Esophagus mucosa (tissue), 1 donor: ENCODE measurements around the gene MAP1LC3B. TPM values are rescaled to one million over a fixed set of nuclear protein-coding genes. Genes with fewer than 3 reads are reported as not detected.
A peak's percentile ranks its signal among the peaks of the same experiment; 100 is the strongest.
"Not testable (repeated sequence)": the region's sequence is repeated elsewhere in the genome, so short reads cannot be mapped to it uniquely, and the experiment has no call there.

ENCODE experiments used
- ATAC-seq: fragments of 200-7000 bp; cut with Tn5 transposase; one replicate; pipeline ENCODE4 v1.9.1; 2020
- total RNA-seq: library from RNA; stranded (reverse); gene quantifications from one replicate; pipeline ENCODE4 v1.2.4, GENCODE V29; 2023
- donor health status: DM: yes; HTN: yes; CAD: no.

Gene MAP1LC3B
- total RNA-seq, 1 donor from 2014 or later = 29.8 TPM

DNA sequence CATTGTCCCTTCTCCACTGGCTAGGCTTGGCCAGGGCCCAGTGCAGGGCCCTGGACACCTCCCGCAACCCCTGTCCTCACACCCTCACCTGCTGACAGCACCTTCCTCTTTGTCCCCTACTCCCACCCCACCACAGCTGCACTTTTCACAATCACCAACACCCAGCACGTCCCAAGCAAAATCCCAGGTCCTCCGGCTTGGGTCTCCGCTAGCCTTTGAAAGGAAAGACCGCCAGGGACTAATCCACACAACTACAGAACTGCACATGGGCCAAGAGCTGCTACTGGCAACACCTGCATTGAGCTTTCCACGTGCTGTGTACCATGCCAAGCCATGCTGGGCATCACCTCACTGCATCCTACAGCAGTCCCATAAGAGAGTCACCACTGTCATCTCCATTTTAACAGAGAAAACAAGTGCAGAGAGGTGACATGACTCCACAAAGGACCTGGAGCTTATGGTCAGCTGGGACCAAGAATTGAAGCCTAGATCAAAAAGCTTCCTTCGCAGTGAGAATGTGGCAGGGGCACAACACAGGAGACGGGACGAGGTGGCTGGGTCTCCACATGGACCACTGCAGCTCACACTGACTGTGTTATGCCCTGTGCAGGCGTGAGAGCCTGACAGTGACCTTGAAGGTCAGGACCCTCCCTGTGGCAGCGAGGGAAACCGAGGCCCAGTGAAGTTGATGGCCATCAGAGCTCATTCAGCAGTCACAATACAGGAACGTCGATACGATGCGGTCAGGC lies 31.1 kb upstream of the MAP1LC3B start:
- ATAC-seq = peak; percentile 11

DNA sequence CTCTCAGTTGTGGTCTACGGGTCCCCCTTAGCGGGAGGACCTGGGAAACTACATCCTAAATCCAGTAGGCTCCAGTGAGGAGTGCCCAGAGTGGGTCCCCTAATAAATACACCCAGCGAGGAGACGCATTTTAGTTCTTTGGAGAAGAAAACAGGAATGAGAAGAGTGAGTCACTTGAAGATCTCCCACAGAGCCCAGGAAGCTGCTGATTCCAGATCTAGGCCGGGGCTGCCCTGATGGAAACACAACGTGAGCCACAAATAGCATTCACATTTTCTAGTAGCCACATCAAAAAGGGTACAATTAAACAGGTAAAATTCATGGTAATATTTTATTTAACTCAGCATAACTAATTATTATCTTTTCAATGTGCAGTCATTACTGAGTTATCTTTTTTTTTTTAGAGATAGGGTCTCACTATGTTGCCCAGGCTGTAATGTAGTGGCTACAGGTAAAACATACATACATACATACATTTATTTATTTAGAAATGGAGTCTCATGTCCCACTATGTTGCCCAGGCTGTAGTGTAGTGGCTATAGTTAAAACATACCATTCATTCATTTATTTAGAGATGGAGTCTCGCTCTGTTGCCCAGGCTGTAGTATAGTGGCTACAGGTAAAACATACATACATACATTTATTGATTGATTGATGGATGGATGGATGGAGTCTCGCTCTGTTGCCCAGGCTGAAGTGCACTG lies 30.1 kb upstream of the MAP1LC3B start:
- no peak for ATAC-seq

DNA sequence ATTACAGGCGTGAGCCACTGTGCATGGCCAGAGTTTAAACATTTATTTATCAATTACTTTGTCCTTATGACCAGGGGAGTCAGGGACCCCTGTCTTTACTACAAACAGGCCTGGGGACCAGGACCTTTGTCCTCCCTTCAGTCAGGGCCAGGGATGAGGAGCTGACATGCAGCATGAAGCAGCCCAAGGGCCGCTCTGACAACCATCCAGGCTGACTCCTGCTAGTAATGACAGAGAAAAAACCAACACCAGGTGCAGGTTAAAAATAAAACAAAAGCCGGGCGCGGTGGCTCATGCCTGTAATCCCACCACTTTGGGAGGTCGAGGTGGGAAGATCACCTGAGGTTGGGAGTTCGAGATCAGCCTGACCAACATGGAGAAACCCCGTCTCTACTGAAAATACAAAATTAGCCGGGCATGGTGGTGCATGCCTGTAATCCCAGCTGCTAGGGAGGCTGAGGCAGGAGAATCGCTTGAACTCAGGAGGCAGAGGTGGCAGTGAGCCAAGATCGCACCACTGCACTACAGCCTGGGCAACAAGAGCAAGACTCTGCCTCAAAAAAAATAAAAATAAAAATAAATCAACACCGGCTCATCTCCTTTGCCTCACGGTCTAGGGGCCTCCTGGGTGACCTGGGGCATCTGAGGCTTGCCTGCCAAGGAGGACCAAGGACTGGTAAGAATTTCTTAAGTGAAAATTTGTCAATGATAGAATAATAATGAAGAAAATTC lies 29.1 kb upstream of the MAP1LC3B start:
- ATAC-seq = not testable (repeated sequence)

DNA sequence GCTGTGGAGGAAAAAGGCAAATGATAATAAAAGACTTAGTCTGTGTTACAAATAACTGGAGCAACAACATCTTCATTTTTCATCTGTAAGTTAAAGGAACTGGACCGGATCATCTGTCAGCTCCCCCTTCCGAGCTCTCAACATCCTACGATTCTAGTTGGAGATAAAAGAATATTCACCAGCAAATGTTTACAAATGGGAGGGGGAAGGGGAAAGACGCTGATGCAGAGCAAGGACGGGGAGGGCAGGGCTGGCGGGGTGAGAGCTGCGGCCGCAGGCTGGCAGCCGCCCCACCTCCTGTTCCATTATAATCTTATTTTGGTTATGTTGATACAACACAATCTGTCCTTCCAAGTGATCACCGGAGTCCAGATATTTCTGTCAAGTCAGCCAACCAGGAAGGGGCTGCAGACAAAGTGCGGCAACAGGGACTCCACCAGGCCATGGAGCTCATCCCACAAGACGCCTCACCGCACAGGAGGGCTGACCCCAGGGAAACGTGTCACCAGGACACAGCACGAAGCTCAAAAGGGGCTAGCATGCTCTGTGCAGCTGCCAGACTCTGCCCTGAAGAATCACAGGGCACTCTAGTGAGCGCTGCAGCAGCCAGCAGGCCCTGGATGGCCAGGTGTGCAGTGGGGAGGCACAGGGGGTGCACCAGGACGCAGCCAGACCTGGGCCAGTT lies 28.2 kb upstream of the MAP1LC3B start:
- ATAC-seq = no peak

DNA sequence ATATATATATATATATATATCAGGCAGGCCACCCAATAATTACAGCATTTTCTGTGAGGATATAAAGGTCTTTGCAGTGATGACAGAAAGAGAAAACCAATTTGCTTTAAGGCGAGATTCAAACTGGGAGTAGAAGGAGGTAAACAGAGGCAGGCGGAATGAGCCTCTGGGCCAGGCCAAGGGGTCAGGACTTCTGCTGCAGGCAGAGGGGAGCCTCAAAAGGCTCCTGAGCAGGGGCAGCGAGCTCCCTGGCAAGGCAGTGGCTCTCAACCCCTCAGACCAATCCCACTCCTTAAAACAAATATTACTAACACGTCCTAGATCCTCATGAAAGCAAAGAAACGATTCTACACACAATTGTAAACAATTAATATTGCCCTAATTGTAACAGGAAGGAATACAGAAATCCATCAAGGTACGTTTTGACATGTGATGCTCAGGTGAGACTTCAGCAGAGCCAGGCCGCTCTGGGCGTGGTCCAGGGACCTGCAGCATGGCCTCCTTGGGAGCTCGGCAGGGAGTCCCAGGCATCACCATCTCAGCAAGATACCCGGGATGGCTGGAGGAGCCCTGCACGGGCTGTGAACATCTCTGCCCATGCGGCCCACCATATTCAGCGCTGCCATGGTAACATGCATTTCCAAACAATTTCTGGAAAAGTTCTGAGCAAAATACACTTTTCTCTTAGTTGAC lies 27.0 kb upstream of the MAP1LC3B start:
- ATAC-seq = no peak

DNA sequence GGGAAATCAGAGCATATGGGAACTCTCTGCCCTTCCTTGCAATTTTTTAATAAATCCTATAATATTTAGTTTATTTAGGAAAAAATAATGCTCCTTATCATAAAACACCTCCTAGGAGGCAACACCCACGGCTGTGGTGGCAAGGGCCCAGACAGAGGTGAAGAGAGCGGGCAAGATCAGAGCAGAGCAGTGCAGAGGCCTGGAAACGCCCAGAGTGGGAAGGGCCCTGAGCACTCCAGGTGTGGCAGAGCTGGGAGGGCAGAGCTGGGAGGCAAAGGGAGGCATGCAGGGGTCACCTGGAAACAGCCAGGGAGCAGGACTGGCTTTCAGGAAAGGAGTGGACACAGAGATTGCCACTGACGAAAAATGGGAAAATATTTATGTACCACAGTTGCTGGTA lies 25.8 kb upstream of the MAP1LC3B start:
- ATAC-seq = peak; percentile 45

DNA sequence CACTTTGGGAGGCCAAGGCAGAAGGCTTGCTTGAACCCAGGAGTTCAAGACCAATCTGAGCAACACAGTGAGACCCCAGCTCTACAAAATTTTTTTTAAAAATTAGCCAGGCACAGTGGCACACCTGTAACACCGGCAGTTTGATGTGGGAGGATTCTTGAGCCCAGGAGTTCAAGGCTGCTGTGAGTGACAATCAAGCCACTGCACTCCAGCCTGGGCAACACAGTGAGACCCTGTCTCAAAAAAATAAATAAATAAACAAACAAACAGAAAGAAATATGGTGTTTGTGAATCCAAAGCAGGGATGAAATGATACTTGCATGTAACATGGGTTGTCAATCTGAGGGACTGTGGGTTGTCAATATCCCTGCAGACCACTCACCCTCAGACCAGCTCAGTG lies 25.2 kb upstream of the MAP1LC3B start:
- ATAC-seq = no peak

DNA sequence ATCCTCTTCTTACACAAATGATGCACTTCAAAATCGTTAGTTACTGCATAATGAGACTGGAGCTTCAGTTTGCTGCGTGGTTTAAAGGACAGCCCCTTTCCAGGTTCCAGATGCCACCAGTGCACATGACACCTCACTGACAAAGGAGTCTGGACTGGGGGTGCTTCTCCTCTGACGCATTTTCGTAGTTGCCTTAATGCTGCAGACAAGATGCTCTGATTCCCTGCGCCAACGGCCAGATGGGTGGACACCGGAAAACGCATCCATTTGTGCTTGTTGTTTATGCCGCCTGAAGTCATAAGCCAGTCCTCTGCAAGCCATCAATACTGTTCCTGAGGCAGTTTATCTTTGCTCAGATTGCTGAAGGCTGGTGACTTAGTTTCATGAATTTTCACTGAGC lies 24.6 kb upstream of the MAP1LC3B start:
- no peak for ATAC-seq

DNA sequence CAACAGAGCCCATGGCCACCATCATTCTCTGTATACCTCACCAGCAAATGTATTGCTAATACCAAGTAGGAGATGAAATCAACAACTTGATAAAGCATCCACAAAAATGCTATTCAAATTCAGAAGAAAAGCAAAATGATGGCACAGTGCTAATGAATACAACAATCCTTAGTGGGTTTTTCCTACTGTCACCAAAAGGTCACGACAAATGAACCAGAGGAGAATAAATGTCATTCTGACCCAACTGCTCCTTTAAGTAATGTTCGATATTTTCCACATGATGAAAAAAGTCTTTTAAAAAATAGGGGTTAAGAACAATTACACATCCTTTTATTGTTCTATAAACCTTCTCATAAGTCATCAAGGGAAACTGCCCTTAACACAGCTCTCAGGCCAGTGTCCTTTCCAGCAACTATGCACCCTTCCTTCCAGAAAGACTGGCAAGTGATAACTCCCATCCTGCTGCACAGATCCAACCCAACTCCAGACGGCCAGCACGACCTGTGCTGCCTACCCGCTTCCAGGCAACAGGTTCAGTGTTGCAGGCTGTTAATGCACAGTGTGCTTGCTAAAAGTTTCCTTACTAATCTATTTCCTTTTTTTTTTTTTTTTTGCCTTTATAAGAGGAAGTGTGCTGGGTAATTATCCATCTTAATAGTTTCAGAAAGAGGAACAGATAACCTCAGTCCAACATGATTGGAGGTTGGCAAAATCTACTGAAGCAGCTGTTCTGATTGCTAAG lies 23.9 kb upstream of the MAP1LC3B start:
- no peak for ATAC-seq

DNA sequence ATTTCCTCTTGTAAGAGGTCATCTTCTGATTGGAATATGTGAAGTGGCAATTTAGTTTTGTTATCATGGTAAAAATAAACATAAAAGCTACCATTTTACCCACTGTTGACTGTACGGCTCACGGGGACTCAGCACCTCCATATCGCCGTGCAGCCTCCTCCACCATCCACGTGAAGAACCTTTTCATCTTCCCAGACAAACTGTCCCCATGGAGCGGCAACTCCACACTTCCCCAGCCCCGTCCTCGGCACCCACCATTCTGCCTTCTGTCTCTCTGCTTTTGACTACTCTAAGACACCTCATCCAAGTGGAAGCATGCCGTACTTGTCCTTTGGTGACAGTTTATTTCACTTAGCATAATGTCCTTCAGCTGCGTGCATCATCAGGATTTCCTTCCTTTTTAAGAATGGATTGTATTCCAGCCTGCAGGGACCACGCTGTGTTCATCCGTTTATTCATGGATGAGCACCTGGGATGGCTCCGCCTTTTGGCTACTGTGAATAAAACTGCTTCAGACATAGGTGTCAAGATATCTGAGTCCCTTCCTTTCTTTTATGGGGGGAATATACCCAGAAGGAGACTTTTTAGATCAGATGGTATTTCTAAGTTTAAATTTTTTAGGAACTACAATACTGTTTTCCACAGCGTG lies 22.9 kb upstream of the MAP1LC3B start:
- ATAC-seq = no peak

DNA sequence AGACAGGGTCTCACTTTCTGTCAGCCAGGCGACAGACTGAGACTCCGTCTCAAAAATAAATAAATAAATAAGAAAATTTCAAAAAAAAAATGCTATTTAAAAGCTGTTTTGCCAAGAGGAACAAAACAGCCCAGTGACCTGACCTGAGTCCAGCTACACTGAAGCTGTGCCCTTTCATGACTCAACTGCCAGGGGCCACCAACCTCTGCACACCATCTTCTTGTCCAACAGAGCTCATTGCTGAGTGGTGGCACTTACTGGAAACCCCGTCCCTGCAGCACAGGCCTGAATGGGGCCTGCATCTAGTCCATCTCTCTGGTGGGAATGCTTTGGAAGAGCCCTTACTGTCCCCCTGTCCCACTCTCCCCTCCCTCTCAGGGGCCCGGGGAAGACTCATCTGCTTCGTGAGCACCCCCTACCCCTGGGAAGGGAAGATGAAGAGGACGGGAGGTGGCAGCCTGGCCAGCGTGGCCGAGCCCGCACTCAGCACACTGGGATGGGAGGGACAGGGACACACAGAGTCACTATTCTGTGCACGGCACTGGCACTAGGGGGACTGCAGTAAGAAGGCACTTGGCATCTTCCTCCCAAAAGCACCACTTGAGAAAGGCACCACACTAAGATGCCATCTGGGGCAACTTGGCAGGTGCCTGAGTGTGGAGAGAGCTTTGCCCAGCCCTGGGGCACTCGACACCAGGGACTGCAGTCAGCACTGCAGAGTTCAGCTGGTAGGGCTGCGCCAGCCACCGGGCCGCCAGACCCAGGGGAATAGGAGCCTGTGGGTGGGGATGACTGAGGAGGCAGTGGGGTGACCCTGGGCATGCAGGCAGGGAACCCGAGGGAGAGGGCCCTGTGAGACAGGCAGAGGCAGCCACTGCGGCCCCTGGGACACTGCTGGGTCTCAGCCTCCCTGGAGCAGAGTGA lies 22.1 kb upstream of the MAP1LC3B start:
- ATAC-seq = no peak

DNA sequence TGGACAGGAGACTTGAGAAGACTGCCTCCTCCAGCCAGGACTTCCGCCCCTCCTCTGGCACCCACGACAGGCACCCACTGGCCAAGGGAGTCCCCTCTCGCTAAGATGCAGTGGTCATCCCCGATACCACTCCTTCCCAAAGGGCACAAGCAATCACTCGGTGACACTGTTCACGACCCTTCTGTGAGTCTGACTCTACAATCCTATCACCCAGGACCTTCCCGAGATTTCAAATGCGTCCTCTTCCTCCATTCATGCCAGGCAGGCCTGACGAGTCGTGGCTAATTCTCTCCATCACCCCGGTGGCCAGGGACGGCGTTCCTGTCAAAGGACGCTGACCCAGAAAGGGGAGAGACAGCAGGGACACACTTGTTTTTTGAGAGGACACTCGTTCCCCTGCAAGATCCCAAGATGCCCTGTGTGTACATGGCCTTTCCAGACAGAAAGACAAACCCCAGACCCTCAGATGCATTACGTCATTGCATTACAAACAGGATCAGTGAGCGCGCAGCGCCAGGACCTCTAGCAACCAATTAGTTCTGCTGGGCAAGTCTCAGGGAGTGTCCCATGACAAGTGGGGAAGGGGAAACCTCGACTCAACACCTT lies 20.8 kb upstream of the MAP1LC3B start:
- no peak for ATAC-seq

DNA sequence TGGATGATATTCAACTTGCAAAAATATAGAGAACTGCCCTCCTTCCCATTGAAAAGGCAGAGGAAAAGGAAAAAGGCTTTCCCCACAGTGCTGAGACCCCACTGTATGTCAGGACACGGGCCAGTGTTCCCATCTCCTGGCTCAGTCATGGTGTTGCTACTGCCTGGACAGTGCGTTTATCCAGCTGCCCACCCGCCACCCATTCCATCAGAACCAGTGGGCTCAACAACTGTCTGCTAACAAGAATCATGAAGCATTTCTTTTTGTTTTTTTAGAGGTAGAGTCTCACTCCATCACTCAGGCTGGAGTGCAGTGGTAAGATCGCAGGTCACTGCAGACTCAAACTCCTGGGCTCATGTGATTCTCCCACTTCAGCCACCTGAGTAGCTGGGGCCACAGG lies 19.8 kb upstream of the MAP1LC3B start:
- no peak for ATAC-seq

DNA sequence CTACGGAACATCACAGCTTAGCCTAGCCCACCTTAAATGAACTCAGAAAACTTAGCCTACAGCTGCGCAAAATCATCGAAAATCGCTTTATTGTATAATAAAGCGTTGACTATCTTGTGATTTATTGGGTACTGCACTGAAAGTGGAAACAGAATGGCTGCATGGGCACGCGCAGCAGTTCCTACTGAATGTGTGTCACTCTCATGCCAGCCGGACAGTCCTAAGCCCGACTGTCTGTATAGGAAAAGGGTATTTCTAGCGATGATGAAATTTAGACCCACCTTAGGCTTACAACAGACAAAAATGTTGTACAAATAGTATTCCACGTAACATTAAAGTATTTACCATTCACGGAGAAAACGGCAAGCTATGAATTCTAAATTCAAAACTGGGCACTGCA lies 17.8 kb upstream of the MAP1LC3B start:
- no peak for ATAC-seq

DNA sequence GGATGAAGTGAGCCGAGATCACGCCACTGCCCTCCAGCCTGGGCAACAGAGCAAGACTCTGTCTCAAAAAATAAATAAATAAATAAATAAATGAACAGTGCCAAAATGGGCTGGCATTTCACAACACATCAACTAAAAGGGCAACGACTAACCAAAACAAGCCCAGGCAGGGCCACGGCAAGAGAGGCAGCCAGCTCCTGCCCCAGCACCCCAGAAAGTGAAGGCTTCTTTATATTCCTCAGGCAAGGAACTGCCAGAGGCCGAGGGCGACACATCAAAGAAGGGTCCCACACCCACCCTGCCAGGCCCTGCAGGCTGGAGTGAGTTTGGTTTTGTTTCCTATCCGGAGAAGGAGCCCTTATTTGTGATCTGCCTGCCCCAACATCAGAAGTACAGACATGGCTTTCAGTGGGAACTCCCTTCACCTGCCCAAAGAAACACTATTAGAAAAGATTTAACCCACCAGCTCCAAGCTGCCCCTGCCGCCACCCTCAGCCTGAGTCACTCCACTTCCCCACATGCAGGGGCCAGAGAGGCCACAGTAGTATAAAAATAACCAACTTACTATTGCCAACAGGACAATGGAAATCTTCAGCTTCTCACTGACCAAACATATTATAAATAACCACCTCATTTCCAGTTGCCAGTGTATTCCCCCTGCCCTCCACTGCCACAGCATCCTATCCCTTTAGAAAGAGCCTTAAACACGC lies 16.6 kb upstream of the MAP1LC3B start:
- ATAC-seq = peak; percentile 61

DNA sequence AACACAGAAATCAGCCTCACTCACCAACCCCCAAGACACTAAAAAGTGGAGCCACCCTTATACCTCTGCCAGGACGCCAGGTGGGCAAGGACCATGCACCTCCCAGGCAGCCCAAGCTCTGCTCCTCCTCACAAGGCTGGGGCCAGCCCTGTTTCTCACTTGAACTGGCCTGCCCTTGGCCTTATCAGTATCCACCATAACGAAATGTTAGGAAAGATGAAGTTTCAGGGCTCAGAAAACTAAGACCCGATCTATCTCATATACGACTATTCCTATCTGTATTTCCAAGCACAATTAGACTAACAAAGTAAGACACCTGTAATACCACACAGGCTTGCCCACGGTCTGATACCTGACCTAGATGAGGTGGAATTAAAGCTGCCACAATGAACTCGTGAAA lies 15.5 kb upstream of the MAP1LC3B start:
- no peak for ATAC-seq

DNA sequence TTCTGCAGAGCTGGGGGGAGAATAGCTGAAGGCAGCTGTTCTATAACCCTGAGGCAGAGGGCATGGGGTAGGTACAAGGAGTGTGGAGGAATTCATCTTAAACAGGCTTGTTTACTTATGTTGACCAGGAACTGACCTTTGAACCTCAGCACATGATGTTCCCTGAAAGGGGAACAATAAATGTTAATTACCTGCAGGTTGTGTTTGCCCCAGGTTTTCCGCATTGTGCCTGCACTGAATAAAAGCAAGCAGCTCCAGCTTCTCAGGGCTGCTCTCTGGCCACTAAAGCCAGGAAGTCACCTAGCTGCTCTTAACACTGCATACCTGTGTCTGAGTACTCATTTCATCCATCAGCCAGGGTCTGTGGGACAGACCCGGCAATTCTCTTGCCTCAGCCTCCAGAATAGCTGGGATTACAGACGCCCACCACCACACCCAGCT lies 12.8 kb upstream of the MAP1LC3B start:
- ATAC-seq = not testable (repeated sequence)

DNA sequence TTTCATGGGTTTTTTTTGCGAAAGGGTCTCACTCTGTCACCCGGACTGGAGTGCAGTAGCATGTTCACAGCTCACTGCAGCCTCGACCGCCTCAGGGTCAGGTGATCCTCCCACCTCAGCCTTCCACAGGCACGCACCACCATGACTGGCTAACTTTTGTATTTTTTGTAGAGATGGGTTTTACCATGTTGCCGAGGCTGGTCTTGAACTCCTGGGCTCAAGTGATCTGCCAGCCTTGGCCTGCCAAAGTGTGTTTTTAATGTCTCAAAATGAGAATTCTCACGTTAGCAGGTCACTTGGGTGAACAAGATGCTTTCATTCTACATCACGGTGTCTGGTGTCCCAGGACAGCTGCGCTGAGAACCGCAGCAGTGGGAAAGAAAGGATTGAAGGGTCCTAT lies 11.7 kb upstream of the MAP1LC3B start:
- no peak for ATAC-seq

DNA sequence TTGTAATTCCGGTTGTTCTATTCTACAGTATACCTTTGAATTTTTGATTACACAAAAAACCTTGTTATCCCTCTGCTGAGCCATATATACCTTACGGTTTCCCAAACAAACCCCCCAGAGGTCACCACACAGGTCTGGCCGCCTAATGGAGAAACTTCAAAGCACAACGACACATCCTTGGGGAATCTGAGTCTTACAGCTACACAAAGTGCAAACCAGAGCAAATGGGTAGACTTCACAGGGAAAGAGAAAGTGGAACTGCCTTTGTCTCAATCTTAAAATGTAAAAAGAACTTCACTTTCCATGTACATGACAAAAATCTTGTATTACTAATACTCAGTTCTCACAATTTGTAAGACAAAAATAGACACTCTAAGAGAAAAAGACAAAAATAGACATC lies 11.3 kb upstream of the MAP1LC3B start:
- ATAC-seq = no peak
